ENCODE data around the gene MTHFD1L. TPM values are rescaled to one million over a fixed set of nuclear protein-coding genes. Genes with fewer than 3 reads are reported as not detected.
"Not testable (repeated sequence)": the region's sequence is repeated elsewhere in the genome, so short reads cannot be mapped to it uniquely, and the experiment has no call there.

MTHFD1L gene
- total RNA-seq, 4 donors from 2014 or later, result 2.5 to 7.1 (median 4.2) TPM

GRCh38 chr6:150841189-150841588 lies 24.3 kb upstream of the MTHFD1L start:
- H3K27me3 ChIP-seq, result no peaks in the 10 kb centered on the region
- H3K4me1 ChIP-seq, result no peaks in the 10 kb centered on the region
- peaks cover 0 to 45% (median 8%) of the 10 kb centered on the region in 4 donors for H3K36me3 ChIP-seq
- 95% methylated on average over 5 of the region's 5 CpGs for WGBS
- no peak overlapping the region for H3K4me3 ChIP-seq
- TF ChIP-seq EP300 (IDR thresholded peaks at IDR 0.05) (no peak), CTCF (IDR thresholded peaks at IDR 0.05) (no peak), POLR2A (IDR thresholded peaks at IDR 0.05; ENCODE audit: low read depth) (no peak)
- no peak overlapping the region for H3K27ac ChIP-seq (replicated peaks in 1 of 4)
- intact Hi-C loops (cut with DNase I), result no loop called here
- no peaks in the 10 kb centered on the region for H3K9me3 ChIP-seq
- DNase-seq (ENCODE audit: extremely low spot score), result no peak

- H3K27me3 ChIP-seq, result no peaks in the 10 kb centered on the region
- no peaks in the 10 kb centered on the region for H3K9me3 ChIP-seq
- no peak for DNase-seq (ENCODE audit: extremely low spot score)
- H3K27ac ChIP-seq (replicated peaks in 1 of 4), result no peak overlapping the region
- H3K36me3 ChIP-seq, result peaks cover 0 to 46% (median 8%) of the 10 kb centered on the region in 4 donors
- WGBS, result 87% methylated on average over 3 of the region's 3 CpGs
- intact Hi-C loops (cut with DNase I), result no loop called here
- no peak overlapping the region for H3K4me3 ChIP-seq
- TF ChIP-seq EP300 (IDR thresholded peaks at IDR 0.05) (no peak), POLR2A (IDR thresholded peaks at IDR 0.05; ENCODE audit: low read depth) (no peak), POLR2AphosphoS5 (IDR thresholded peaks at IDR 0.05) (no peak), CTCF (IDR thresholded peaks at IDR 0.05) (no peak)
- H3K4me1 ChIP-seq, result no peaks in the 10 kb centered on the region
Measured at GRCh38 chr6:150841697-150842096, 23.8 kb upstream of the MTHFD1L start.

GRCh38 chr6:150844371-150844770 lies 21.1 kb upstream of the MTHFD1L start:
- Histone ChIP-seq H3K4me1 (no peaks in the 10 kb centered on the region), H3K27me3 (no peaks in the 10 kb centered on the region), H3K9me3 (no peaks in the 10 kb centered on the region), H3K36me3 (peaks cover 0 to 46% (median 10%) of the 10 kb centered on the region in 4 donors), H3K4me3 (no peak overlapping the region), H3K27ac (replicated peaks in 1 of 4) (no peak overlapping the region)
- TF ChIP-seq POLR2AphosphoS5 (IDR thresholded peaks at IDR 0.05), result no peak
- no peak for TF ChIP-seq POLR2A (IDR thresholded peaks at IDR 0.05; ENCODE audit: low read depth)
- no peak for TF ChIP-seq EP300 (IDR thresholded peaks at IDR 0.05)
- TF ChIP-seq CTCF (IDR thresholded peaks at IDR 0.05), result no peak
- DNase-seq (ENCODE audit: extremely low spot score), result no peak
- intact Hi-C loops (cut with DNase I), result no loop called here
- WGBS, result 87% methylated on average over 3 of the region's 3 CpGs

GRCh38 chr6:150846641-150847040 lies 18.9 kb upstream of the MTHFD1L start:
- TF ChIP-seq POLR2AphosphoS5 (IDR thresholded peaks at IDR 0.05) (no peak), CTCF (IDR thresholded peaks at IDR 0.05) (no peak), POLR2A (IDR thresholded peaks at IDR 0.05; ENCODE audit: low read depth) (no peak), EP300 (IDR thresholded peaks at IDR 0.05) (no peak)
- H3K27ac ChIP-seq (replicated peaks in 1 of 4), result no peak overlapping the region
- no peak overlapping the region for H3K4me3 ChIP-seq
- no peak for DNase-seq (ENCODE audit: extremely low spot score)
- H3K9me3 ChIP-seq, result no peaks in the 10 kb centered on the region
- H3K36me3 ChIP-seq, result peaks cover 0 to 32% (median 4%) of the 10 kb centered on the region in 4 donors
- 92% methylated on average over 5 of the region's 5 CpGs for WGBS
- intact Hi-C loops (cut with DNase I), result no loop called here
- no peaks in the 10 kb centered on the region for H3K4me1 ChIP-seq
- H3K27me3 ChIP-seq, result no peaks in the 10 kb centered on the region

- intact Hi-C loops (cut with DNase I), result no loop called here
- DNase-seq (ENCODE audit: extremely low spot score), result no peak
- Histone ChIP-seq H3K4me3 (no peak overlapping the region), H3K27me3 (no peaks in the 10 kb centered on the region), H3K36me3 (peaks cover 0 to 30% (median 2%) of the 10 kb centered on the region in 4 donors), H3K4me1 (no peaks in the 10 kb centered on the region), H3K9me3 (no peaks in the 10 kb centered on the region), H3K27ac (replicated peaks in 1 of 4) (no peak overlapping the region)
- no peak for TF ChIP-seq CTCF (IDR thresholded peaks at IDR 0.05)
- no peak for TF ChIP-seq POLR2AphosphoS5 (IDR thresholded peaks at IDR 0.05)
- no peak for TF ChIP-seq POLR2A (IDR thresholded peaks at IDR 0.05; ENCODE audit: low read depth)
- TF ChIP-seq EP300 (IDR thresholded peaks at IDR 0.05), result no peak
- WGBS, result 83% methylated on average over 2 of the region's 2 CpGs
Measured at GRCh38 chr6:150848400-150848799, 17.1 kb upstream of the MTHFD1L start.

- DNase-seq (ENCODE audit: extremely low spot score); H3K36me3 ChIP-seq; H3K9me3 ChIP-seq; intact Hi-C loops (cut with DNase I); H3K27me3 ChIP-seq; H3K4me3 ChIP-seq; H3K27ac ChIP-seq (replicated peaks in 1 of 4): not testable (repeated sequence)
- 87% methylated on average over 5 of the region's 5 CpGs for WGBS
- H3K4me1 ChIP-seq, result peaks cover 0 to 22% (median 18%) of the 10 kb centered on the region in 4 donors
Measured at GRCh38 chr6:150854392-150854791, 11.1 kb upstream of the MTHFD1L start.

GRCh38 chr6:150855171-150855570 lies 10.3 kb upstream of the MTHFD1L start:
- H3K9me3 ChIP-seq; intact Hi-C loops (cut with DNase I); DNase-seq (ENCODE audit: extremely low spot score); H3K27ac ChIP-seq (replicated peaks in 1 of 4); H3K27me3 ChIP-seq; H3K4me3 ChIP-seq; H3K36me3 ChIP-seq: not testable (repeated sequence)
- H3K4me1 ChIP-seq, result peaks cover 0 to 22% (median 18%) of the 10 kb centered on the region in 4 donors
- WGBS, result 96% methylated on average over 8 of the region's 8 CpGs
